ENCODE data around the gene MTCH1. TPM values are rescaled to one million over a fixed set of nuclear protein-coding genes. Genes with fewer than 3 reads are reported as not detected.
A peak's percentile ranks its signal among the peaks of the same experiment; 100 is the strongest.

Gene MTCH1
- total and polyA plus RNA-seq, 9 of the 15 experiments (the other 6 are each of a cell fraction or from before 2014, with no cell fraction given) = 7.9 to 161 (median 118) TPM

- TF ChIP-seq REST (IDR thresholded peaks at IDR 0.05; ENCODE audit: borderline replicate concordance) = peak; percentile 95
- TF ChIP-seq REST (CRISPR knock-in tag; IDR thresholded peaks at IDR 0.05; ENCODE audit: low read depth) = peak; percentile 62; the same call in 1 of the 2 replicates
- no peak for TF ChIP-seq CHAMP1 (IDR thresholded peaks at IDR 0.05)
- TF ChIP-seq POLR2B (IDR thresholded peaks at IDR 0.05; ENCODE audit: low read depth, partially characterized antibody) = no peak
- TF ChIP-seq RHOXF2B (CRISPR knock-in tag; conservative IDR thresholded peaks at IDR 0.05) = no peak
- peak; percentile 70; the same call in 1 of the 2 replicates for TF ChIP-seq ZNF263 (CRISPR knock-in tag; IDR thresholded peaks at IDR 0.05; ENCODE audit: borderline replicate concordance)
- TF ChIP-seq GABPB1 (CRISPR knock-in tag; IDR thresholded peaks at IDR 0.05) = peak; percentile 61; the same call in 1 of the 2 replicates
- TF ChIP-seq ARID3A (IDR thresholded peaks at IDR 0.05; ENCODE audit: borderline replicate concordance, low read depth, low read length) = peak; percentile 99
- TF ChIP-seq HOMEZ (CRISPR knock-in tag; IDR thresholded peaks at IDR 0.05) = no peak
- TF ChIP-seq, protein P1, sequence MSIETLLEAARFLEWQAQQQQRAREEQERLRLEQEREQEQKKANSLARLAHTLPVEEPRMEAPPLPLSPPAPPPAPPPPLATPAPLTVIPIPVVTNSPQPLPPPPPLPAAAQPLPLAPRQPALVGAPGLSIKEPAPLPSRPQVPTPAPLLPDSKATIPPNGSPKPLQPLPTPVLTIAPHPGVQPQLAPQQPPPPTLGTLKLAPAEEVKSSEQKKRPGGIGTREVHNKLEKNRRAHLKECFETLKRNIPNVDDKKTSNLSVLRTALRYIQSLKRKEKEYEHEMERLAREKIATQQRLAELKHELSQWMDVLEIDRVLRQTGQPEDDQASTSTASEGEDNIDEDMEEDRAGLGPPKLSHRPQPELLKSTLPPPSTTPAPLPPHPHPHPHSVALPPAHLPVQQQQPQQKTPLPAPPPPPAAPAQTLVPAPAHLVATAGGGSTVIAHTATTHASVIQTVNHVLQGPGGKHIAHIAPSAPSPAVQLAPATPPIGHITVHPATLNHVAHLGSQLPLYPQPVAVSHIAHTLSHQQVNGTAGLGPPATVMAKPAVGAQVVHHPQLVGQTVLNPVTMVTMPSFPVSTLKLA (conservative IDR thresholded peaks at IDR 0.05) = no peak; a peak in 1 of 4 replicates
These were observed 32.4 kb upstream of the MTCH1 start (continued) for GRCh38 chr6:37018198-37019064.
